ENCODE measurements around the gene AURKAIP1.
A peak's percentile ranks its signal among the peaks of the same experiment; 100 is the strongest.
"Not testable (repeated sequence)": the region's sequence is repeated elsewhere in the genome, so short reads cannot be mapped to it uniquely, and the experiment has no call there.

The AURKAIP1 gene

DNA sequence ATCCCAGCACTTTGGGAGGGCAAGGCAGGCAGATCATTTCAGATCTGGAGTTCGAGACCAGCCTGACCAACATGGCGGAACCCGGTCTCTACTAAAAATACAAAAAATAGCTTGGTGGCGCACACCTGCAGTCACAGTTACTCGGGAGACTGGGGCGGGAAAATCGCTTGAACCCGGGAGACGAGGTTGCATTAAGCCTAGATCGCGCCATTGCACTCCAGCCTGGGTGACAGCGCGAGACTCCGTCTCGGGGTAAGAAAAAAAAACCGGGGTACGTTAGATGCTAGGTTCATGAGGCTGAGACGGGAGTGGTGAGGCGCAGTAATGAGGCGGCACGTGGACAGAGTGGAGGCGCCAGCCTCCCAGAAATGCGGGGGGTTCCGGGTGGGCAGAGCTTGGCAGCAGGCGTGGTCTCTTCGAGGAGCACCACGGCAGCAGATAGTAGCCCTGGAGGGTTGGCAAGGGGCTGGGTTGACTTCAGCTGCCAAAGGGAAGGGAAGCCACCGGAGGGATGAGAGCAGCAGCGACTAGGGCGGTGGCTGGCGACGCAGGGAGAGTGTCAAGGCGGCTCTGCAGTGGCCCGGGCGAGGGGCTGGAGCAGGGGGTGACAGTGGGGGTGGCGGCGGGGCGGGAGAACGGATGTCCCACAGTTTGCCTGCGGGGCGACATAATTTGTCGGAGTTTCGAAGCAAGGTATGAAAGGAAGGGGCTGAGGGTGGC is 31.3 kb upstream of the AURKAIP1 start:
- no peak for DNase-seq (ENCODE audit: extremely low spot score)

DNA sequence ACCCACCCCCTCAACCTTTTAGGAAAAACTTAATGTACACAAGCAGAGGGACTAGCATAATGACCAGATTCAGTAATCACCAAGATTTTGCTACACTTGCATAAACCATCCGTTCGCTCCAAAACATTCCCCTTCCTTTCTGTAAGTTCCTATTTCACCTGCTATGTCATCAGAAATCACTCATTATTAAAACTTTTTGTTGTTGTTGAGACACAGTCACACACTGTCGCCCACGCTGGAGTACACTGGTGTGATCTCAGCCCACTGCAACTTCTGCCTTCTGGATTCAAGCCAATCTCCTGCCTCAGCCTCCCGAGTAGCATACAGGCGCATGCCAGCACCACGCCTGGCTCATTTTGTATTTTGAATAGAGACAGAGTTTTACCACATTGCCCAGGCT is 28.6 kb upstream of the AURKAIP1 start:
- ChIA-PET POLR2A (no interaction called here), CTCF (no interaction called here)
- no peak for TF ChIP-seq ELF4 (IDR thresholded peaks at IDR 0.05)
- no peak for TF ChIP-seq HDGF (IDR thresholded peaks at IDR 0.05; ENCODE audit: borderline replicate concordance)
- no peak for TF ChIP-seq L3MBTL2 (conservative IDR thresholded peaks at IDR 0.05)
- no peak for TF ChIP-seq BHLHE40 (IDR thresholded peaks at IDR 0.05; ENCODE audit: borderline replicate concordance)
- no peak for TF ChIP-seq NFRKB (IDR thresholded peaks at IDR 0.05)
- no peak for TF ChIP-seq ARNT (IDR thresholded peaks at IDR 0.05)
- TF ChIP-seq ZNF384 (IDR thresholded peaks at IDR 0.05), result no peak
- TF ChIP-seq SP1 (IDR thresholded peaks at IDR 0.05), result no peak
- no peak for TF ChIP-seq SUZ12 (IDR thresholded peaks at IDR 0.05)
- TF ChIP-seq, protein P1, sequence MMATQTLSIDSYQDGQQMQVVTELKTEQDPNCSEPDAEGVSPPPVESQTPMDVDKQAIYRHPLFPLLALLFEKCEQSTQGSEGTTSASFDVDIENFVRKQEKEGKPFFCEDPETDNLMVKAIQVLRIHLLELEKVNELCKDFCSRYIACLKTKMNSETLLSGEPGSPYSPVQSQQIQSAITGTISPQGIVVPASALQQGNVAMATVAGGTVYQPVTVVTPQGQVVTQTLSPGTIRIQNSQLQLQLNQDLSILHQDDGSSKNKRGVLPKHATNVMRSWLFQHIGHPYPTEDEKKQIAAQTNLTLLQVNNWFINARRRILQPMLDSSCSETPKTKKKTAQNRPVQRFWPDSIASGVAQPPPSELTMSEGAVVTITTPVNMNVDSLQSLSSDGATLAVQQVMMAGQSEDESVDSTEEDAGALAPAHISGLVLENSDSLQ (IDR thresholded peaks at IDR 0.05), result no peak
- no peak for TF ChIP-seq TARDBP (IDR thresholded peaks at IDR 0.05)
- TF ChIP-seq FOXM1 (IDR thresholded peaks at IDR 0.05; ENCODE audit: borderline replicate concordance), result no peak
- no peak for TF ChIP-seq FOXA1 (IDR thresholded peaks at IDR 0.05)
- TF ChIP-seq CTBP1 (IDR thresholded peaks at IDR 0.05; ENCODE audit: borderline replicate concordance), result no peak
- no peak for TF ChIP-seq LEF1 (IDR thresholded peaks at IDR 0.05; ENCODE audit: borderline replicate concordance)
- TF ChIP-seq FOXK2 (IDR thresholded peaks at IDR 0.05), result no peak
- DNase-seq (ENCODE audit: extremely low spot score), result no peak

More for the DNA sequence above, 31.3 kb upstream of the AURKAIP1 start:
- CTCF ChIA-PET, result no interaction called here
- TF ChIP-seq BHLHE40 (IDR thresholded peaks at IDR 0.05; ENCODE audit: borderline replicate concordance) (no peak), ZNF384 (IDR thresholded peaks at IDR 0.05) (no peak), HDGF (IDR thresholded peaks at IDR 0.05; ENCODE audit: borderline replicate concordance) (no peak), CTBP1 (IDR thresholded peaks at IDR 0.05; ENCODE audit: borderline replicate concordance) (no peak), ARNT (IDR thresholded peaks at IDR 0.05) (no peak), NFRKB (IDR thresholded peaks at IDR 0.05) (no peak), LEF1 (IDR thresholded peaks at IDR 0.05; ENCODE audit: borderline replicate concordance) (no peak), SP1 (IDR thresholded peaks at IDR 0.05) (no peak), SUZ12 (IDR thresholded peaks at IDR 0.05) (no peak), L3MBTL2 (conservative IDR thresholded peaks at IDR 0.05) (no peak), ELF4 (IDR thresholded peaks at IDR 0.05) (no peak), FOXM1 (IDR thresholded peaks at IDR 0.05; ENCODE audit: borderline replicate concordance) (no peak), TARDBP (IDR thresholded peaks at IDR 0.05) (no peak), FOXK2 (IDR thresholded peaks at IDR 0.05) (no peak), FOXA1 (IDR thresholded peaks at IDR 0.05) (no peak)
- TF ChIP-seq, protein P1 (IDR thresholded peaks at IDR 0.05), result no peak
- POLR2A ChIA-PET, result interaction anchor here (0.9 to 2.1 kb wide), 5 partner anchors 9 to 31 kb away, joined by 4 to 15 read pairs (median 6); partner anchors contain the start of gene AURKAIP1

DNA sequence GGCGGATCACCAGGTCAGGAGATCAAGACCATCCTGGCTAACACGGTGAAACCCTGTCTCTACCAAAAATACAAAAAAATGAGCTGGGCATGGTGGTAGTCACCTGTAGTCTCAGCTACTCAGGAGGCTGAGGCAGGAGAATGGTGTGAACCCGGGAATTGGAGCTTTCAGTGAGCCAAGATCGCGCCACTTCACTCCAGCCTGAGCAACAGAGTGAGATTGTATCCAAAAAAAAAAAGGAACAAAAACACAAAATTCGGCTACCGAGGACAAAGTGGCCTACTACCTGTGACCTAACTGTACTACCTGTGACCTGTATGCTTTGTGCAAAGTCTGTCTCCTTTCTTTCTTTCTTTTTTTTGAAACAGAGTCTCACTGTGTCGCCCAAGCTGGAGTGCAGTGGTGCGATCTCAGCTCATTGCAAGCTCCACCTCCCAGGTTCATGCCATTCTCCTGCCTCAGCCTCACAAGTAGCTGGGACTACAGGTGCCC is 27.9 kb upstream of the AURKAIP1 start:
- POLR2A ChIA-PET, result interaction anchor here (0.7 to 1.4 kb wide), 5 partner anchors 12 to 102 kb away, joined by 3 to 4 read pairs (median 4); no protein-coding TSS in a partner anchor
- CTCF ChIA-PET, result interaction anchor here (0.7 to 1.4 kb wide), 5 partner anchors 11 to 102 kb away, joined by 3 to 9 read pairs (median 4); no protein-coding TSS in a partner anchor
- not testable (repeated sequence) for DNase-seq (ENCODE audit: extremely low spot score)

DNA sequence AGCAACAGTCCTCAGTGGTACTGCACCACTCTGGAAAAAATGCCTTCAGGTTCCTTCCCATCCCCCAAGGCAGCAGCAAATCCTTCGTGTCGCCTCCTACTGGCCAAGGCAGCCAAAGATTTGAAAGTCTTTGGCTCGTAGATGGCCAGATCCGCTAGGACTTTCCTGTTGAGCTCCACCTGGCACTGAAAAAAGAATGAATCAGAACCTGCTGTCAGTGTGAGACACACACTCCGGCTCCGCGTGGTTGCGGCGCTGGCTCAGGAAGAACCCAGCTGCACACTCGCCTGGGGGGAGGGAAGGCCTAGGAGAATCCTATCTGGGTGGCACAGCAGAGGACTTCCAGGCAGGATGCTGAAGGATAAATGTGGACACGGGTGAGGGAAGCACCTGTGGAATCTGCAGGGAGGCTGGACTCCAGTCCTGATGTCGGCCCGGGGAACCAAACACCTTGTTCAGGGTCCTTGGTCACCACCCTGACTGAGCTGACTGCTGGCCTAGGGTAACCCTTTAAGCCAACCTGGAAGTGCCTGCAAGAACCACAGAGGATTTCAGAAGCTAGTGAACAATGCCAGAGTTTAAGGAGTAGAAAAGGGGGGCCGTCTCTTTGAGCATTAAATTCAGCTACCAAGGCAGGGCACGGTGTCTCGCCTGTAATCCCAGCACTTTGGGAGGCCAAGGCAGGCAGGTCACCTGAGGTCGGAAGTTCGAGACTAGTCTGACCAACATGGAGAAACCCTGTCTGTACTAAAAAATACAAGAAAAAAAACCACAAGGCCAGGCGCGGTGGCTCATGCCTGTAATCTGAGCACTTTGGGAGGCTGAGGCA is 27.3 kb upstream of the AURKAIP1 start:
- ChIA-PET CTCF (interaction anchor here (0.5 to 1.4 kb wide), 7 partner anchors 10 to 421 kb away, joined by 3 to 9 read pairs (median 4); no protein-coding TSS in a partner anchor), POLR2A (interaction anchor here (0.7 to 1.4 kb wide), 7 partner anchors 13 to 102 kb away, joined by 3 to 5 read pairs (median 4); partner anchors contain the start of genes ATAD3C and AURKAIP1)
- TF ChIP-seq FOXA1 (IDR thresholded peaks at IDR 0.05) (no peak), FOXM1 (IDR thresholded peaks at IDR 0.05; ENCODE audit: borderline replicate concordance) (no peak), TARDBP (IDR thresholded peaks at IDR 0.05) (no peak), SUZ12 (IDR thresholded peaks at IDR 0.05) (no peak), HDGF (IDR thresholded peaks at IDR 0.05; ENCODE audit: borderline replicate concordance) (no peak), L3MBTL2 (conservative IDR thresholded peaks at IDR 0.05) (no peak), ZNF384 (IDR thresholded peaks at IDR 0.05) (no peak), FOXK2 (IDR thresholded peaks at IDR 0.05) (no peak), ELF4 (IDR thresholded peaks at IDR 0.05) (no peak), SP1 (IDR thresholded peaks at IDR 0.05) (no peak), LEF1 (IDR thresholded peaks at IDR 0.05; ENCODE audit: borderline replicate concordance) (no peak), CTBP1 (IDR thresholded peaks at IDR 0.05; ENCODE audit: borderline replicate concordance) (no peak), ARNT (IDR thresholded peaks at IDR 0.05) (no peak), BHLHE40 (IDR thresholded peaks at IDR 0.05; ENCODE audit: borderline replicate concordance) (no peak), NFRKB (IDR thresholded peaks at IDR 0.05) (no peak)
- TF ChIP-seq, protein P1 (IDR thresholded peaks at IDR 0.05), result no peak
- DNase-seq (ENCODE audit: extremely low spot score), result peak; percentile 60

DNA sequence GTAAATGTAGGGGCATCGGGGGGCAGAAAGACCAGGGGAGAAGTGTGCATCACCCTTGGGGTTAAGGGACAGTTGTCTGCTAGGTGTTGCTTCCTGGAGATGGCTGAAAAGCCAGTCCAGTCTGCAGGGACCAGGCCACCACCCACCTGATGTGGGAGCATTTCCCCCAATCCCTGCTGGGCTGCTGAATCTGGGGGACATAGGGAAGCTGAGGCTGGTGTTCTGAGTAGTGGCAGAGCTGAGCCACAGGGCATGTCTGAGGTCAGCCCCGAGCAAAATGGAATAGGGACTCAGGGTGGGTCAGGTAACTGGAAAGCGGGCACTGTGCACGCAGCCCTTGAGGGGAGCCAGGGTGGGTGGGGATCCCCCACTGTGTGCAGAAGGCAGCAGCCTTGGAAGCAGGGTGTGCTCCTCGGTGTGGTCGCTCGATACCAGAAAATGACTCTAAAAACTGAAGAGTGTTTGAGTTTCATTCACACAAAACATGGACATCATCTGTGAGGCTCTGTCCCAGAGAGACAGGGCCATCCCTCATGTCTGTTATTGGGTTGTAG is 26.5 kb upstream of the AURKAIP1 start:
- DNase-seq (ENCODE audit: extremely low spot score), result no peak
- ChIA-PET CTCF (interaction anchor here (1.4 kb wide), 1 partner anchor 13 kb away, joined by 9 read pairs; no protein-coding TSS in a partner anchor), POLR2A (interaction anchor here (1.0 to 1.4 kb wide), 3 partner anchors 26 to 103 kb away, joined by 4 to 5 read pairs (median 4); partner anchors contain the start of genes ATAD3C and AURKAIP1)
- no peak for TF ChIP-seq ARNT (IDR thresholded peaks at IDR 0.05)

All from HEK293T (cell line).